Fibroblast of lung (primary cell): Measurements from ENCODE around the gene ARHGEF12. TPM values are rescaled to one million over a fixed set of nuclear protein-coding genes. Genes with fewer than 3 reads are reported as not detected.
A peak's percentile ranks its signal among the peaks of the same experiment; 100 is the strongest.

Source experiments
- DNase-seq, 2 donors: peaks; one replicate each; pipeline versions ENCODE4 v3.0.0 to v3.0.0-alpha.2; 2010; ENCODE audit warnings: low read depth in 2 of 2
- H2AFZ ChIP-seq: 2 replicates; pipeline ENCODE4 v1.5.1; 2012; ENCODE audit warnings: low read length, control low read depth, inconsistent platforms
- H3K27ac ChIP-seq: 2 replicates; pipeline ENCODE4 v1.5.1; 2011; ENCODE audit warnings: low read length, control low read depth; ENCODE audit not compliant: insufficient read depth
- H3K27me3 ChIP-seq: 2 replicates; pipeline ENCODE4 v1.5.1; 2011; ENCODE audit warnings: mild to moderate bottlenecking, low read length; ENCODE audit not compliant: control insufficient read depth, insufficient read depth
- H3K36me3 ChIP-seq: 2 replicates; pipeline ENCODE4 v1.5.1; 2011; ENCODE audit warnings: low read length; ENCODE audit not compliant: control insufficient read depth, insufficient read depth
- H3K4me1 ChIP-seq: 2 replicates; pipeline ENCODE4 v1.5.1; 2011; ENCODE audit warnings: low read length; ENCODE audit not compliant: control insufficient read depth, insufficient read depth; ENCODE audit errors: extremely low read depth
- H3K4me2 ChIP-seq: 2 replicates; pipeline ENCODE4 v1.5.1; 2011; ENCODE audit warnings: low read length, control low read depth; ENCODE audit not compliant: insufficient read depth; ENCODE audit errors: extremely low read depth
- H3K4me3 ChIP-seq, 4 experiments: fragments of 200-600 bp in 1 of 4; sonication (generic) in 1 of 4; replicated peaks in 1 of 4; 2 replicates each; pipeline ENCODE4 v1.5.1; 2011 to 2016; ENCODE audit warnings: low read length in 4 of 4, low read depth in 3 of 4, mild to moderate bottlenecking in 3 of 4, control low read depth in 2 of 4, inconsistent platforms in 1 of 4, mixed read lengths in 1 of 4; ENCODE audit not compliant: insufficient read depth in 1 of 4; ENCODE audit errors: control extremely low read depth in 1 of 4
- H3K79me2 ChIP-seq: 2 replicates; pipeline ENCODE4 v1.5.1; 2012; ENCODE audit warnings: mild to moderate bottlenecking, low read length, inconsistent platforms; ENCODE audit not compliant: control insufficient read depth, insufficient read depth
- H3K9ac ChIP-seq: 2 replicates; pipeline ENCODE4 v1.5.1; 2011; ENCODE audit warnings: mild to moderate bottlenecking, low read length, control low read depth; ENCODE audit not compliant: insufficient read depth
- H3K9me3 ChIP-seq: 2 replicates; pipeline ENCODE4 v1.5.1; 2012; ENCODE audit warnings: low read depth, low read length; ENCODE audit not compliant: control insufficient read depth, insufficient read depth
- H4K20me1 ChIP-seq: 2 replicates; pipeline ENCODE4 v1.5.1; 2011; ENCODE audit warnings: low read length; ENCODE audit not compliant: control insufficient read depth, insufficient read depth; ENCODE audit errors: extremely low read depth
- CTCF ChIP-seq, 2 donors: IDR thresholded peaks in 1 of 2; conservative IDR thresholded peaks in 1 of 2; 1 replicate in 1 of 2; 2 replicates in 1 of 2; pipeline ENCODE4 v1.5.1; 2011 to 2012; ENCODE audit warnings: low read length in 2 of 2, control low read depth in 1 of 2, inconsistent platforms in 1 of 2, low read depth in 1 of 2, mild to moderate bottlenecking in 1 of 2
- EZH2 ChIP-seq: IDR thresholded peaks from 2 replicates; pipeline ENCODE4 v1.5.1; 2012; ENCODE audit warnings: low read length, control low read depth, mild to moderate bottlenecking; ENCODE audit errors: missing control alignments
- polyA plus RNA-seq, 2 donors: library from polyadenylated mRNA; depleted of rRNA in 1 of 2; stranded (reverse) in 1 of 2; unstranded in 1 of 2; fragments of >200 nt; gene quantifications; 2 replicates each; pipeline ENCODE4 v1.2.1, GENCODE V29; 2011 to 2012; ENCODE audit warnings: missing spikeins in 1 of 2
- total RNA-seq: library from RNA; depleted of rRNA; stranded (reverse); fragments of >200 nt; gene quantifications from 2 replicates; pipeline ENCODE4 v1.2.1, GENCODE V29; 2014

Gene ARHGEF12
- total and polyA plus RNA-seq, 2 donors (not counting 1 experiment from before 2014, with no cell fraction given), result 63.1 to 141 TPM

- Histone ChIP-seq H2AFZ (no peak overlapping the region), H3K27me3 (no peaks in the 10 kb centered on the region), H3K36me3 (peaks cover 4% of the 10 kb centered on the region), H3K4me3 (no peak overlapping the region), H3K4me2 (peak overlapping the region; percentile 29), H4K20me1 (no peaks in the 10 kb centered on the region), H3K9me3 (no peaks in the 10 kb centered on the region), H3K9ac (no peak overlapping the region), H3K79me2 (peaks cover 3% of the 10 kb centered on the region), H3K27ac (peak overlapping the region; percentile 8), H3K4me1 (peaks cover 8% of the 10 kb centered on the region)
- TF ChIP-seq EZH2 (no peak), CTCF (conservative IDR thresholded peaks at IDR 0.05 in 1 of 2, IDR thresholded peaks at IDR 0.05 in 1 of 2; ENCODE audit: low read depth in 1 of 2, low read length in 2 of 2) (no peak)
- DNase-seq, result no peak
Measured at GRCh38 chr11:120424970-120425332, 88.7 kb downstream of the ARHGEF12 start.

- no peak overlapping the region for H3K27ac ChIP-seq
- H3K36me3 ChIP-seq, result peaks cover 3% of the 10 kb centered on the region
- no peak overlapping the region for H3K9ac ChIP-seq
- no peak overlapping the region for H3K4me2 ChIP-seq
- no peaks in the 10 kb centered on the region for H4K20me1 ChIP-seq
- H3K27me3 ChIP-seq, result no peaks in the 10 kb centered on the region
- DNase-seq, result no peak
- H3K4me3 ChIP-seq, result no peak overlapping the region
- peaks cover 3% of the 10 kb centered on the region for H3K79me2 ChIP-seq
- peaks cover 8% of the 10 kb centered on the region for H3K4me1 ChIP-seq
- H2AFZ ChIP-seq, result no peak overlapping the region
- H3K9me3 ChIP-seq, result no peaks in the 10 kb centered on the region
- TF ChIP-seq CTCF (conservative IDR thresholded peaks at IDR 0.05 in 1 of 2, IDR thresholded peaks at IDR 0.05 in 1 of 2; ENCODE audit: low read depth in 1 of 2, low read length in 2 of 2) (no peak), EZH2 (no peak)
Measured at GRCh38 chr11:120425527-120425926, 89.3 kb downstream of the ARHGEF12 start.

GRCh38 chr11:120430146-120430545 lies 93.9 kb downstream of the ARHGEF12 start:
- Histone ChIP-seq H4K20me1 (no peaks in the 10 kb centered on the region), H3K36me3 (no peaks in the 10 kb centered on the region), H3K4me3 (no peak overlapping the region), H3K4me2 (no peak overlapping the region), H3K9me3 (no peaks in the 10 kb centered on the region), H2AFZ (no peak overlapping the region), H3K9ac (no peak overlapping the region), H3K4me1 (peaks cover 7% of the 10 kb centered on the region), H3K27ac (no peak overlapping the region), H3K79me2 (peaks cover 2% of the 10 kb centered on the region), H3K27me3 (no peaks in the 10 kb centered on the region)
- DNase-seq, result peak in 1 of 2 donors; percentile 5
- TF ChIP-seq CTCF (conservative IDR thresholded peaks at IDR 0.05 in 1 of 2, IDR thresholded peaks at IDR 0.05 in 1 of 2; ENCODE audit: low read depth in 1 of 2, low read length in 2 of 2), result no peak
- TF ChIP-seq EZH2, result no peak
